Tibial artery (tissue), 4 donors: Measurements from ENCODE around the gene MXI1.

Source experiments
- DNase-seq, 2 donors: peaks; one replicate each; pipeline ENCODE4 v3.0.0-alpha.2; 2019
- H3K27ac ChIP-seq, 2 donors: fragments of 200-600 bp; sonication (generic) in 1 of 2; 1 replicate in 1 of 2; 2 replicates in 1 of 2; pipeline ENCODE4 v1.5.1; 2018 to 2019; ENCODE audit warnings: mild to moderate bottlenecking in 1 of 2
- H3K27me3 ChIP-seq, 2 donors: fragments of 200-600 bp; sonication (generic) in 1 of 2; one replicate each; pipeline versions ENCODE4 v1.5.1 to v1.6.0; 2016 to 2019
- H3K36me3 ChIP-seq, 3 donors: fragments of 200-600 bp; sonication (generic) in 2 of 3; one replicate each; pipeline ENCODE4 v1.5.1; 2016 to 2019; ENCODE audit warnings: mild to moderate bottlenecking in 2 of 3
- H3K4me1 ChIP-seq, 4 donors: fragments of 200-600 bp; sonication (generic) in 2 of 4; 1 replicate in 3 of 4; 2 replicates in 1 of 4; pipeline ENCODE4 v1.5.1; 2016 to 2019
- H3K4me3 ChIP-seq, 2 donors: fragments of 200-600 bp; sonication (generic) in 1 of 2; 1 replicate in 1 of 2; 2 replicates in 1 of 2; pipeline ENCODE4 v1.5.1; 2018 to 2019; ENCODE audit warnings: mild to moderate bottlenecking in 2 of 2
- H3K9me3 ChIP-seq, 3 donors: fragments of 200-600 bp; sonication (generic) in 1 of 3; one replicate each; pipeline ENCODE4 v1.5.1; 2016 to 2019
- CTCF ChIP-seq, 2 experiments: fragments of 200-600 bp in 1 of 2; fragments of 450-650 bp in 1 of 2; IDR thresholded peaks; one replicate each; pipeline ENCODE4 v1.5.1; 2017 to 2019; ENCODE audit warnings: antibody characterized with exemption in 2 of 2, mild to moderate bottlenecking in 1 of 2, moderate library complexity in 1 of 2
- intact Hi-C: fragments of 100-400 bp; cut with DNase I; formaldehyde crosslinking; loops from one replicate; pipeline ENCODE4 v1.15.0; 2023; ENCODE audit warnings: low total_unique reads

The MXI1 gene

DNA sequence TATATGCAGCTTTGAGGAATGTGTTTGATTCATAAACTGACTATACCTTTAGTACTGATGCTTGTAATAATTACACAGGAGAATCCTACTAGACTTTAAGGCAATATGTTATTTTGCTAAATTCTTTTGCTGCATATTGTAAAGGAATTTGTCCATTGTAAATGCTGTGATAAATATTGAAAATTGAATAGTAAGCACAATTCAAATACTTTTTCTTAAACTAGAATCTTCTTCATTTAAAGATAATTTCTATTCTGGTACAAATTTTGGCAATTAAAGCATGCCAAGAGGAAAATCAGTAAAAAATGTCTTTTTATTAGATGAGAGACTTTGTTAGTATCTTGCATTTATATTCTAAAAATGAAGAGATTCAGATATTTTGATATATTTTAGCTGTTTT is 51.9 kb downstream of the MXI1 start:
- Histone ChIP-seq H3K4me1 (peaks cover 0 to 67% (median 33%) of the 10 kb centered on the region in 4 donors), H3K36me3 (no peaks in the 10 kb centered on the region), H3K4me3 (no peak overlapping the region), H3K27me3 (no peaks in the 10 kb centered on the region), H3K27ac (peak overlapping the region; percentile 40 to 74), H3K9me3 (no peaks in the 10 kb centered on the region)
- no peak for DNase-seq
- intact Hi-C loops: no loop called here
- TF ChIP-seq CTCF (IDR thresholded peaks at IDR 0.05): no peak

DNA sequence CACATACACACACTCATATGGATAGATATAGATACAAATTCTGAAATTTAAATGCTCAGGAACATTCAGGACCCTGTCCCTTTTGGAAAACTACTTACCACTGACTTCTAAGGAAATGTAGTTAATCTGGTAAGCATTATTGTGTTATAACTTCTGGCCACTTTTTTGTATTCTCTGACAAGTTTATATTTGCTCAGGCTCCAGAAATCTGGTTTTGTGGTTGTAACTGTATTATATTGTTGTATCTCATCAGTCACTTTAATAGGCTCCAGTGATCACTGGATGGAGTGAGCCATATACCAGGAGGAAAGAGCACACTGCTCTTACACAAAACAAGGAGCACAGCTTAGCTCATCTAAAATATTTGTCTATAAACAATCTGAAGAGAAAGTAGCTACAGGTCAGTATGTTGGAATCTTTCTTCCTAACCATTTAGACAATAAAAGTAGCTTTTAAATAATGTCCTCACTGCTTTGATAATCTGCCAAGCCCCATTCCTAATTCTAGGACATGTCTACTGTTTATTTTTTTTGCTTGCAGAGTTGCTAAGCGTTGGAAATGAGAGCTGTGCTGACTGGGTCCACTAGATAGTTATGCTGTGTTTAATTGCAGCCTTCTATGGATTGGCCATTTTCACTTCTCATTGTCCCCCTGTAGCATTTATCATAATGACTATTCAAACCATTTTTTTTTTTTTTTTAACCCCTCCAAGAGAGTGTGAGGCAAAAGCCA is 53.5 kb downstream of the MXI1 start:
- Histone ChIP-seq H3K27me3 (no peaks in the 10 kb centered on the region), H3K4me1 (peaks cover 0 to 76% (median 44%) of the 10 kb centered on the region in 4 donors), H3K36me3 (no peaks in the 10 kb centered on the region), H3K27ac (peak overlapping the region; percentile 74 to 85), H3K4me3 (no peak overlapping the region), H3K9me3 (no peaks in the 10 kb centered on the region)
- intact Hi-C loops: no loop called here
- TF ChIP-seq CTCF (IDR thresholded peaks at IDR 0.05): no peak
- DNase-seq: no peak

DNA sequence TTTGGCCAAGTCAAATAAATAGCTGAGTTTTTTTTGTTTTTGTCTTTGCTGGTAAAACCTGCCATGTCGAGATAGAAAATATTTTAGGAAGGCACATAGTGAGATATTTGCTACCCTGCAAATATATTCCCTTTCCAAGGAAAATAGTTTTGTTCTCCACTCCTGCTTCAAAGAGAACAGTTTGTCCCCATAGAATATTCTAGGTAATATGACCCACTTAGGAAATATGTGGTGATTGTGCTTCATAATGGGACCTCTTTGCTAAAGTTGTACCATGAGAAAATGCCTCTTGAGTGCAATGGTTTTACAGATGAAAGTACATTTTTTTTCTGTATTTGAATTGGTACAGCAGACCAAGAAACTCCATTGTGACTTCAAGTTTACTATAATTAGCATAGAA is 55.8 kb downstream of the MXI1 start:
- intact Hi-C loops: no loop called here
- H3K4me3 ChIP-seq: peak overlapping the region in 1 of 2 donors; percentile 7
- peaks cover 0 to 96% (median 58%) of the 10 kb centered on the region in 4 donors for H3K4me1 ChIP-seq
- H3K27ac ChIP-seq: peak overlapping the region; percentile 74 to 85
- H3K27me3 ChIP-seq: no peaks in the 10 kb centered on the region
- no peak for DNase-seq
- TF ChIP-seq CTCF (IDR thresholded peaks at IDR 0.05): no peak
- H3K36me3 ChIP-seq: no peaks in the 10 kb centered on the region
- H3K9me3 ChIP-seq: no peaks in the 10 kb centered on the region

- H3K4me1 ChIP-seq: peaks cover 0 to 100% (median 73%) of the 10 kb centered on the region in 4 donors
- intact Hi-C loops: loop anchor here (5.0 kb wide), 1 partner anchor 38 kb away; no protein-coding TSS in a partner anchor
Measured at GRCh38 chr10:110265573-110266193, 58.3 kb downstream of the MXI1 start.

GRCh38 chr10:110267276-110267675 is 59.9 kb downstream of the MXI1 start:
- Histone ChIP-seq H3K27me3 (no peaks in the 10 kb centered on the region), H3K4me1 (peaks cover 0 to 100% (median 66%) of the 10 kb centered on the region in 4 donors), H3K4me3 (no peak overlapping the region), H3K36me3 (no peaks in the 10 kb centered on the region), H3K9me3 (no peaks in the 10 kb centered on the region), H3K27ac (peak overlapping the region; percentile 74 to 85)
- no peak for DNase-seq
- TF ChIP-seq CTCF (IDR thresholded peaks at IDR 0.05): no peak
- intact Hi-C loops: loop anchor here (5.0 kb wide), 1 partner anchor 40 kb away; no protein-coding TSS in a partner anchor

More at GRCh38 chr10:110265573-110266193, 58.3 kb downstream of the MXI1 start:
- H3K27me3 ChIP-seq: no peaks in the 10 kb centered on the region
- no peak for DNase-seq
- no peak for TF ChIP-seq CTCF (IDR thresholded peaks at IDR 0.05)
- H3K27ac ChIP-seq: peak overlapping the region; percentile 74 to 85
- H3K4me3 ChIP-seq: no peak overlapping the region
- H3K9me3 ChIP-seq: no peaks in the 10 kb centered on the region
- H3K36me3 ChIP-seq: no peaks in the 10 kb centered on the region
